SK-N-SH (cell line): ENCODE data around the gene CDH18. TPM values are rescaled to one million over a fixed set of nuclear protein-coding genes. Genes with fewer than 3 reads are reported as not detected.

Source experiments
- CTCF ChIA-PET: fragments of 300-600, 350-600 bp; formaldehyde crosslinking; extraction: SDS; loops from one replicate; lab custom pipeline; 2021; lab: Yijun Ruan, JAX
- POLR2A ChIA-PET: fragments of 350-600 bp; sonication (Branson Sonifier 250); formaldehyde crosslinking; extraction: SDS; loops from one replicate; lab custom pipeline; 2020; ENCODE audit warnings: antibody characterized with exemption, inconsistent platforms; lab: Yijun Ruan, JAX
- DNase-seq: peaks from one replicate; pipeline ENCODE4 v3.0.0; 2012
- H2AFZ ChIP-seq: fragments of 200-600 bp; sonication (generic); 2 replicates; pipeline ENCODE4 v1.8.1; 2016; ENCODE audit warnings: antibody characterized with exemption, mild to moderate bottlenecking, low read depth
- H3F3A ChIP-seq: fragments of 200-600 bp; sonication (generic); replicated peaks from 2 replicates; pipeline ENCODE3; 2016; ENCODE audit warnings: antibody characterized with exemption, mild to moderate bottlenecking; ENCODE audit not compliant: insufficient read depth
- H3K27ac ChIP-seq, 2 experiments: fragments of 200-500 bp in 1 of 2; fragments of 200-600 bp in 1 of 2; sonication (Bioruptor generic) in 1 of 2; sonication (generic), shearing (Covaris generic) in 1 of 2; 2 replicates each; pipeline versions ENCODE4 v1.5.1 to v1.6.1; 2014 to 2016; ENCODE audit warnings: low read depth in 2 of 2, inconsistent platforms in 1 of 2, low read length in 1 of 2, mild to moderate bottlenecking in 1 of 2, mixed read lengths in 1 of 2
- H3K27me3 ChIP-seq: fragments of 200-600 bp; sonication (generic), shearing (Covaris generic); 2 replicates; pipeline ENCODE4 v1.6.1; 2016; ENCODE audit warnings: mixed run types; ENCODE audit not compliant: insufficient read depth
- H3K36me3 ChIP-seq, 2 experiments: fragments of 200-500 bp in 1 of 2; fragments of 200-600 bp in 1 of 2; sonication (Bioruptor generic) in 1 of 2; sonication (generic) in 1 of 2; replicated peaks in 1 of 2; 2 replicates each; pipeline versions ENCODE3 to v1.5.1; 2014 to 2016; ENCODE audit warnings: low read length in 1 of 2, mild to moderate bottlenecking in 1 of 2; ENCODE audit not compliant: insufficient read depth in 2 of 2, control insufficient read depth in 1 of 2
- H3K4me1 ChIP-seq, 2 experiments: fragments of 200-500 bp in 1 of 2; fragments of 200-600 bp in 1 of 2; sonication (Bioruptor generic) in 1 of 2; sonication (generic), shearing (Covaris generic) in 1 of 2; 2 replicates each; pipeline versions ENCODE4 v1.5.1 to v1.6.1; 2014 to 2016; ENCODE audit warnings: low read depth in 1 of 2, low read length in 1 of 2, mixed run types in 1 of 2; ENCODE audit not compliant: insufficient read depth in 2 of 2, control insufficient read depth in 1 of 2
- H3K4me2 ChIP-seq: fragments of 200-600 bp; sonication (generic), shearing (Covaris generic); 2 replicates; pipeline ENCODE4 v1.6.1; 2017; ENCODE audit warnings: mixed run types
- H3K4me3 ChIP-seq, 2 experiments: fragments of 200-500 bp in 1 of 2; fragments of 200-600 bp in 1 of 2; sonication (Bioruptor generic) in 1 of 2; sonication (generic), shearing (Covaris generic) in 1 of 2; 2 replicates each; pipeline versions ENCODE4 v1.5.1 to v1.8.1; 2014 to 2016; ENCODE audit warnings: low read depth in 2 of 2, inconsistent platforms in 1 of 2, low read length in 1 of 2, mild to moderate bottlenecking in 1 of 2, mixed read lengths in 1 of 2, moderate library complexity in 1 of 2
- H3K79me2 ChIP-seq: fragments of 200-600 bp; sonication (generic); 2 replicates; pipeline ENCODE4 v1.8.1; 2017; ENCODE audit warnings: mild to moderate bottlenecking; ENCODE audit not compliant: insufficient read depth
- H3K9ac ChIP-seq: fragments of 200-600 bp; sonication (generic); 2 replicates; pipeline ENCODE4 v1.6.1; 2017; ENCODE audit warnings: mixed run types
- H3K9me2 ChIP-seq: fragments of 200-600 bp; sonication (generic); 2 replicates; pipeline ENCODE4 v1.6.1; 2017; ENCODE audit warnings: mixed run types
- H3K9me3 ChIP-seq: fragments of 200-600 bp; sonication (generic); 2 replicates; pipeline ENCODE4 v1.6.1; 2017; ENCODE audit warnings: mixed run types, mild to moderate bottlenecking, moderate library complexity
- H4K20me1 ChIP-seq: fragments of 200-600 bp; sonication (generic); 2 replicates; pipeline ENCODE4 v1.6.1; 2017; ENCODE audit warnings: mild to moderate bottlenecking, mixed run types; ENCODE audit not compliant: insufficient read depth
- CHD2 ChIP-seq: fragments of 150-350 bp; IDR thresholded peaks from 2 replicates; pipeline ENCODE4 v1.6.1; 2018; ENCODE audit warnings: low read length; ENCODE audit not compliant: partially characterized antibody
- CTCF ChIP-seq: fragments of 200-600 bp; sonication (generic); IDR thresholded peaks from 2 replicates; pipeline ENCODE4 v1.6.1; 2017; ENCODE audit warnings: antibody characterized with exemption, mild to moderate bottlenecking, moderate library complexity
- EP300 ChIP-seq, 2 experiments: IDR thresholded peaks; 2 replicates each; pipeline versions ENCODE4 v1.4.0 to v1.6.1; 2012; ENCODE audit warnings: borderline replicate concordance in 1 of 2, low read depth in 1 of 2, low read length in 1 of 2
- FOSL2 ChIP-seq: IDR thresholded peaks from 2 replicates; pipeline ENCODE4 v1.4.0; 2012; ENCODE audit warnings: low read depth, mild to moderate bottlenecking, moderate library complexity, borderline replicate concordance
- FOXJ3 ChIP-seq: sonication (generic); formaldehyde crosslinking; IDR thresholded peaks from 2 replicates; pipeline ENCODE4 v1.5.1; 2020; ENCODE audit warnings: mild to moderate bottlenecking, missing genetic modification reagents
- FOXM1 ChIP-seq: IDR thresholded peaks from 2 replicates; pipeline ENCODE4 v1.4.0; 2012; ENCODE audit warnings: low read depth, mild to moderate bottlenecking
- GATA2 ChIP-seq: sonication (generic); formaldehyde crosslinking; IDR thresholded peaks from 2 replicates; pipeline ENCODE4 v1.5.0; 2020; ENCODE audit warnings: mild to moderate bottlenecking, missing genetic modification reagents
- IRF3 ChIP-seq: fragments of 150-350 bp; IDR thresholded peaks from 2 replicates; pipeline ENCODE4 v1.6.1; 2016; ENCODE audit warnings: mild to moderate bottlenecking, low read depth, low read length
- JUND ChIP-seq: IDR thresholded peaks from 2 replicates; pipeline ENCODE4 v1.4.0; 2012
- MXI1 ChIP-seq: IDR thresholded peaks from 2 replicates; pipeline ENCODE4 v1.6.1; 2012; ENCODE audit warnings: mild to moderate bottlenecking, low read depth, low read length, improper control_type of control experiment
- NFIC ChIP-seq: IDR thresholded peaks from 2 replicates; pipeline ENCODE4 v1.4.0; 2012; ENCODE audit warnings: borderline replicate concordance
- RCOR1 ChIP-seq: fragments of 150-350 bp; IDR thresholded peaks from 2 replicates; pipeline ENCODE4 v1.6.1; 2017; ENCODE audit warnings: antibody characterized with exemption, low read length
- REST ChIP-seq: IDR thresholded peaks from 2 replicates; pipeline ENCODE4 v1.6.1; 2012; ENCODE audit warnings: mild to moderate bottlenecking, low read depth, low read length, moderate library complexity
- RXRA ChIP-seq: IDR thresholded peaks from 2 replicates; pipeline ENCODE4 v1.4.0; 2012; ENCODE audit warnings: low read depth, mild to moderate bottlenecking, borderline replicate concordance
- SIN3A ChIP-seq: IDR thresholded peaks from 2 replicates; pipeline ENCODE4 v1.6.1; 2012; ENCODE audit warnings: low read depth, mild to moderate bottlenecking, low read length, moderate library complexity, borderline replicate concordance
- TAF1 ChIP-seq: IDR thresholded peaks from 2 replicates; pipeline ENCODE4 v1.6.1; 2012; ENCODE audit warnings: low read depth, mild to moderate bottlenecking, low read length, moderate library complexity, borderline replicate concordance
- TCF12 ChIP-seq: IDR thresholded peaks from 2 replicates; pipeline ENCODE4 v1.4.0; 2012
- WGBS: methylation state at CpG from one replicate; pipeline ENCODE4 v1.1.6; 2017; ENCODE audit warnings: low lambda C conversion rate; 5-methylcytosine and 5-hydroxymethylcytosine counted together
- polyA plus RNA-seq, 3 experiments: library from polyadenylated mRNA; depleted of rRNA; stranded (reverse); fragments of >200 nt; gene quantifications; 2 replicates each; pipeline ENCODE4 v1.2.3, GENCODE V29; 2012
- TF ChIP-seq, protein P1 (sequence below): IDR thresholded peaks from 2 replicates; pipeline ENCODE4 v1.4.0; 2012; ENCODE audit warnings: low read depth, borderline replicate concordance
- TF ChIP-seq, protein P2 (sequence below): IDR thresholded peaks from 2 replicates; pipeline ENCODE4; 2012
- TF ChIP-seq, protein P3 (sequence below): fragments of 150-350 bp; IDR thresholded peaks from 2 replicates; pipeline ENCODE4 v1.6.1; 2017; ENCODE audit warnings: antibody characterized with exemption, low read length, low read depth, borderline replicate concordance

The CDH18 gene
- polyA plus RNA-seq, 1 of the 3 experiments (the other 2 are of a cell fraction): 6.0 TPM

DNA sequence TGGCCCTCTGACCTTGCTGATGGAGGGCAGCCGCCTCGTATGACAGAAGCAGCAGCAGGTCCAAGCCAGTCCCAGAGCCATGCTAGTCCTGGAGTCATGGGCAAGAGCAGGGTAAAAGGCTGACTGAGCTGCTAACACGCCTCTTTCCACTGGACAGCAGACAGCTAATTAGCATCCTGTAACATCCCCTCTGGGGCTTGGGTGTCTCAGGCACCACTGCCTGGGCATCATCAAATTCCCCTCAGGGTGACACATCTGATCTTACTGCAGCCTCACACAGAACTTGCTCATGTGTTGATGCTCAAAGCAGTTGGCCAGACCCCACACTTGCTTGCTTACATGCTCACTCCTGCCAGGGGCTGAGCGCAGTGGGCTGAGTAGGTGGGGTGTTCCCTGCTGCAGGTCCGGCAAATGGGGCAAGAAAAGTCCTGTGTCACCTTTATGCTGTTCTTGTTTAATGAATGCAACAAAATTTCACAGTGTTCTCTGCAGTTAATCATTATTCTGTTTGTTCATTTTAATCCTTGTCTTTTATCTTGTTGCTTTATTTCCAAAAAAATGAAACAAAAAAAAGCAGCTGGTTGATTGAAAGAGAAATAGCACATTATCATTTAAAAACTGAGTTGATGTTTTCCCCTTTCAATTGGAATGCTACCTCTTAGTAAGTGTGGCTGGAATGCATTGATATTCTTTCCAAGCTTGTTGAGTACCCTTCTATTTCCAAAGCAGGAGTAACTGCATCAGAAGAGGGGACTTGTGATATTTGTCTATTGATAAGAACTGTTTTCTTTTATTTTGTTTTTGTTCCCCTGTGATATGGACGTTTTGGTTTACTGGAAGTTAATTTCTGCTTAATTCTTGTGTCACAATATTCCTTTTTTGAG, 254.1 kb downstream of the CDH18 start:
- no peaks in the 10 kb centered on the region for H3K9me2 ChIP-seq
- H2AFZ ChIP-seq: no peak overlapping the region
- H3K79me2 ChIP-seq: no peaks in the 10 kb centered on the region
- 22% methylated on average over 6 of the region's 6 CpGs for WGBS
- no peaks in the 10 kb centered on the region for H3K27me3 ChIP-seq
- DNase-seq: no peak
- no peaks in the 10 kb centered on the region; a peak in 1 of 4 replicates for H3K4me1 ChIP-seq
- H3K9ac ChIP-seq: no peak overlapping the region
- POLR2A ChIA-PET: no interaction called here
- CTCF ChIA-PET: no interaction called here
- TF ChIP-seq REST (no peak), JUND (no peak), NFIC (no peak), TAF1 (no peak), SIN3A (no peak), FOSL2 (no peak), IRF3 (no peak), CHD2 (no peak), RXRA (no peak), EP300 (IDR thresholded peaks at IDR 0.05; ENCODE audit: borderline replicate concordance in 1 of 2, low read depth in 1 of 2, low read length in 1 of 2) (no peak), FOXJ3 (no peak), FOXM1 (no peak), CTCF (no peak), TCF12 (no peak), GATA2 (no peak), RCOR1 (no peak), MXI1 (no peak)
- TF ChIP-seq, protein P1, sequence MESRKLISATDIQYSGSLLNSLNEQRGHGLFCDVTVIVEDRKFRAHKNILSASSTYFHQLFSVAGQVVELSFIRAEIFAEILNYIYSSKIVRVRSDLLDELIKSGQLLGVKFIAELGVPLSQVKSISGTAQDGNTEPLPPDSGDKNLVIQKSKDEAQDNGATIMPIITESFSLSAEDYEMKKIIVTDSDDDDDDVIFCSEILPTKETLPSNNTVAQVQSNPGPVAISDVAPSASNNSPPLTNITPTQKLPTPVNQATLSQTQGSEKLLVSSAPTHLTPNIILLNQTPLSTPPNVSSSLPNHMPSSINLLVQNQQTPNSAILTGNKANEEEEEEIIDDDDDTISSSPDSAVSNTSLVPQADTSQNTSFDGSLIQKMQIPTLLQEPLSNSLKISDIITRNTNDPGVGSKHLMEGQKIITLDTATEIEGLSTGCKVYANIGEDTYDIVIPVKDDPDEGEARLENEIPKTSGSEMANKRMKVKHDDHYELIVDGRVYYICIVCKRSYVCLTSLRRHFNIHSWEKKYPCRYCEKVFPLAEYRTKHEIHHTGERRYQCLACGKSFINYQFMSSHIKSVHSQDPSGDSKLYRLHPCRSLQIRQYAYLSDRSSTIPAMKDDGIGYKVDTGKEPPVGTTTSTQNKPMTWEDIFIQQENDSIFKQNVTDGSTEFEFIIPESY: no peak
- TF ChIP-seq, protein P2, sequence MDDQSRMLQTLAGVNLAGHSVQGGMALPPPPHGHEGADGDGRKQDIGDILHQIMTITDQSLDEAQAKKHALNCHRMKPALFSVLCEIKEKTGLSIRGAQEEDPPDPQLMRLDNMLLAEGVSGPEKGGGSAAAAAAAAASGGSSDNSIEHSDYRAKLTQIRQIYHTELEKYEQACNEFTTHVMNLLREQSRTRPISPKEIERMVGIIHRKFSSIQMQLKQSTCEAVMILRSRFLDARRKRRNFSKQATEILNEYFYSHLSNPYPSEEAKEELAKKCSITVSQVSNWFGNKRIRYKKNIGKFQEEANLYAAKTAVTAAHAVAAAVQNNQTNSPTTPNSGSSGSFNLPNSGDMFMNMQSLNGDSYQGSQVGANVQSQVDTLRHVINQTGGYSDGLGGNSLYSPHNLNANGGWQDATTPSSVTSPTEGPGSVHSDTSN: no peak
- TF ChIP-seq, protein P3, sequence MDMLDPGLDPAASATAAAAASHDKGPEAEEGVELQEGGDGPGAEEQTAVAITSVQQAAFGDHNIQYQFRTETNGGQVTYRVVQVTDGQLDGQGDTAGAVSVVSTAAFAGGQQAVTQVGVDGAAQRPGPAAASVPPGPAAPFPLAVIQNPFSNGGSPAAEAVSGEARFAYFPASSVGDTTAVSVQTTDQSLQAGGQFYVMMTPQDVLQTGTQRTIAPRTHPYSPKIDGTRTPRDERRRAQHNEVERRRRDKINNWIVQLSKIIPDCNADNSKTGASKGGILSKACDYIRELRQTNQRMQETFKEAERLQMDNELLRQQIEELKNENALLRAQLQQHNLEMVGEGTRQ: no peak
- no peak overlapping the region for H3K27ac ChIP-seq
- H3F3A ChIP-seq: no peaks in the 10 kb centered on the region
- no peaks in the 10 kb centered on the region for H3K9me3 ChIP-seq
- no peaks in the 10 kb centered on the region for H3K36me3 ChIP-seq
- H3K4me3 ChIP-seq: no peak overlapping the region
- H3K4me2 ChIP-seq: no peak overlapping the region
- no peaks in the 10 kb centered on the region for H4K20me1 ChIP-seq
